CD4-positive, alpha-beta T cell treated with Interleukin-6 at 100 ng/mL for 8 hours (primary cell): ENCODE data around the gene DPP6.
"Not testable (repeated sequence)": the region's sequence is repeated elsewhere in the genome, so short reads cannot be mapped to it uniquely, and the experiment has no call there.

ENCODE experiments used
- DNase-seq: peaks from one replicate; pipeline ENCODE4 v3.0.0-alpha.2; 2020; ENCODE audit warnings: mixed read lengths, low spot score

The DPP6 gene

GRCh38 chr7:154656618-154657017, 604.4 kb downstream of the DPP6 start:
- DNase-seq = no peak

- DNase-seq = no peak
Observed at GRCh38 chr7:154666768-154667167, 614.6 kb downstream of the DPP6 start.

GRCh38 chr7:154672659-154673415, 620.6 kb downstream of the DPP6 start:
- no peak for DNase-seq

- DNase-seq = no peak
Observed at GRCh38 chr7:154674191-154674590, 622.0 kb downstream of the DPP6 start.

- DNase-seq = no peak
Observed at GRCh38 chr7:154675560-154675959, 623.4 kb downstream of the DPP6 start.

- not testable (repeated sequence) for DNase-seq
Observed at GRCh38 chr7:154676033-154676421, 623.8 kb downstream of the DPP6 start.

- DNase-seq = no peak
Observed at GRCh38 chr7:154676422-154677073, 624.4 kb downstream of the DPP6 start.

GRCh38 chr7:154677454-154677853, 625.3 kb downstream of the DPP6 start:
- DNase-seq = no peak

GRCh38 chr7:154678001-154678550, 625.9 kb downstream of the DPP6 start:
- DNase-seq = not testable (repeated sequence)

- DNase-seq = no peak
Observed at GRCh38 chr7:154679379-154680053, 627.3 kb downstream of the DPP6 start.

- DNase-seq = no peak
Observed at GRCh38 chr7:154680894-154681659, 628.9 kb downstream of the DPP6 start.

GRCh38 chr7:154682003-154682402, 629.8 kb downstream of the DPP6 start:
- no peak for DNase-seq

- DNase-seq = no peak
Observed at GRCh38 chr7:154684666-154685563, 632.7 kb downstream of the DPP6 start.

GRCh38 chr7:154685564-154685901, 633.3 kb downstream of the DPP6 start:
- no peak for DNase-seq

GRCh38 chr7:154686305-154686704, 634.1 kb downstream of the DPP6 start:
- DNase-seq = no peak

- DNase-seq = no peak
Observed at GRCh38 chr7:154688952-154689351, 636.8 kb downstream of the DPP6 start.

- DNase-seq = no peak
Observed at GRCh38 chr7:154690411-154690810, 638.2 kb downstream of the DPP6 start.

- no peak for DNase-seq
Observed at GRCh38 chr7:154693661-154694060, 641.5 kb downstream of the DPP6 start.

- DNase-seq = no peak
Observed at GRCh38 chr7:154695836-154696235, 643.6 kb downstream of the DPP6 start.

- no peak for DNase-seq
Observed at GRCh38 chr7:154696556-154696955, 644.4 kb downstream of the DPP6 start.

- no peak for DNase-seq
Observed at GRCh38 chr7:154698726-154699291, 646.6 kb downstream of the DPP6 start.
